HEK293 (cell line): Measurements from ENCODE around the gene TMEM63A.

Experiments used
- CTCF ChIA-PET: fragments of 350-600 bp; formaldehyde crosslinking; extraction: SDS; loops from one replicate; lab custom pipeline; 2021; ENCODE audit warnings: antibody characterized with exemption; lab: Yijun Ruan, JAX
- POLR2A ChIA-PET: fragments of 300-600 bp; formaldehyde crosslinking; extraction: SDS; loops from one replicate; lab custom pipeline; 2020; ENCODE audit warnings: antibody characterized with exemption, inconsistent platforms; lab: Yijun Ruan, JAX
- H3K27ac ChIP-seq: fragments of 200-500 bp; sonication (Bioruptor generic); 2 replicates; pipeline ENCODE4 v1.5.1; 2014; ENCODE audit warnings: low read depth, low read length, control low read depth, inconsistent platforms; ENCODE audit errors: extremely low read depth
- H3K36me3 ChIP-seq, 2 experiments: fragments of 200-500 bp in 1 of 2; sonication (Bioruptor generic) in 1 of 2; 1 replicate in 1 of 2; 2 replicates in 1 of 2; pipeline ENCODE4 v1.5.1; 2014 to 2017; ENCODE audit warnings: inconsistent platforms in 2 of 2, low read length in 2 of 2; ENCODE audit not compliant: control insufficient read depth in 2 of 2, insufficient read depth in 1 of 2
- H3K4me1 ChIP-seq: fragments of 200-500 bp; sonication (Bioruptor generic); 2 replicates; pipeline ENCODE4 v1.5.1; 2014; ENCODE audit warnings: mild to moderate bottlenecking, low read length, inconsistent platforms; ENCODE audit not compliant: control insufficient read depth, insufficient read depth
- H3K4me3 ChIP-seq: 2 replicates; pipeline ENCODE4 v1.5.1; 2011; ENCODE audit warnings: low read depth, mild to moderate bottlenecking, control low read depth, low read length, moderate library complexity
- H3K9me3 ChIP-seq: fragments of 200-500 bp; sonication (Bioruptor generic); 2 replicates; pipeline ENCODE4 v1.5.1; 2014; ENCODE audit warnings: low read depth, low read length, inconsistent platforms; ENCODE audit not compliant: control insufficient read depth, insufficient read depth
- EGR2 ChIP-seq: fragments of 450-650 bp; formaldehyde crosslinking; IDR thresholded peaks from 2 replicates; pipeline ENCODE4 v1.5.1; 2016; ENCODE audit warnings: low read depth, missing biosample characterization, missing genetic modification characterization
- OVOL3 ChIP-seq: fragments of 450-650 bp; formaldehyde crosslinking; IDR thresholded peaks from 2 replicates; pipeline ENCODE4 v1.5.1; 2016; ENCODE audit warnings: missing biosample characterization, missing genetic modification characterization
- ZFHX2 ChIP-seq: fragments of 450-650 bp; formaldehyde crosslinking; conservative IDR thresholded peaks from 2 replicates; pipeline ENCODE4 v1.5.1; 2016; ENCODE audit warnings: missing biosample characterization, missing genetic modification characterization
- ZNF140 ChIP-seq: fragments of 450-650 bp; formaldehyde crosslinking; IDR thresholded peaks from 2 replicates; pipeline ENCODE4 v1.5.1; 2016; ENCODE audit warnings: missing biosample characterization, missing genetic modification characterization
- ZNF292 ChIP-seq: fragments of 450-650 bp; formaldehyde crosslinking; IDR thresholded peaks from 2 replicates; pipeline ENCODE4 v1.5.1; 2016; ENCODE audit warnings: low read depth, missing biosample characterization, missing genetic modification characterization, borderline replicate concordance
- ZNF654 ChIP-seq: fragments of 450-650 bp; formaldehyde crosslinking; IDR thresholded peaks from 2 replicates; pipeline ENCODE4 v1.5.1; 2016; ENCODE audit warnings: low read depth, missing biosample characterization, missing genetic modification characterization
- ZNF792 ChIP-seq: fragments of 450-650 bp; formaldehyde crosslinking; IDR thresholded peaks from 2 replicates; pipeline ENCODE4 v1.5.1; 2016; ENCODE audit warnings: missing biosample characterization, missing genetic modification characterization
- TF ChIP-seq, protein P1 (sequence below): fragments of 450-650 bp; formaldehyde crosslinking; IDR thresholded peaks from 2 replicates; pipeline ENCODE4 v1.5.1; 2016; ENCODE audit warnings: missing biosample characterization, missing genetic modification characterization, borderline replicate concordance
- TF ChIP-seq, protein P2 (sequence below): fragments of 450-650 bp; formaldehyde crosslinking; IDR thresholded peaks from 2 replicates; pipeline ENCODE4 v1.5.1; 2017; ENCODE audit warnings: missing biosample characterization, missing genetic modification characterization
- TF ChIP-seq, protein P3 (sequence below): fragments of 450-650 bp; formaldehyde crosslinking; IDR thresholded peaks from 2 replicates; pipeline ENCODE4 v1.5.1; 2016; ENCODE audit warnings: missing biosample characterization, missing genetic modification characterization
- TF ChIP-seq, protein P4 (sequence below): fragments of 450-650 bp; formaldehyde crosslinking; IDR thresholded peaks from 2 replicates; pipeline ENCODE4 v1.5.1; 2016; ENCODE audit warnings: missing biosample characterization, missing genetic modification characterization, borderline replicate concordance

Gene TMEM63A

DNA sequence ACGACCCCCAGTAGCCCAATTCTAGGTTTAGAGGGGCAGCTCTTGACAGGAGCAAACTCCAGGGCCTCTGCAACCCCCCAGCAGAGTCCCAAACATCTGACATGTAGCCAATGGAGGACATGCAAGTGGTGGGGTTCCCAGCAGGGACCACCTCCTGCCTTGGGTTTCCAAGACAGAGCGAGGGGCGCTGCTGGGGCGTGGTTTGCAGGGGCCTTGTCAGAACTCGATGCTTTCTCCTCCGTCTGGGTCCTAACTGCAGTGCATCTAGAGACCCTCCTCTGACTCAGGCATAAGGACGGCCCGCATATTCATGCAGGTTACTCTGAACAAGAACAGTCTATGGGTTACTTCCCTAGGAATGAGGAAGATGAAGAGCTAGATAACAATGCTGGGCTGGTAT is 55.1 kb downstream of the TMEM63A start (continued):
- TF ChIP-seq, protein P1, sequence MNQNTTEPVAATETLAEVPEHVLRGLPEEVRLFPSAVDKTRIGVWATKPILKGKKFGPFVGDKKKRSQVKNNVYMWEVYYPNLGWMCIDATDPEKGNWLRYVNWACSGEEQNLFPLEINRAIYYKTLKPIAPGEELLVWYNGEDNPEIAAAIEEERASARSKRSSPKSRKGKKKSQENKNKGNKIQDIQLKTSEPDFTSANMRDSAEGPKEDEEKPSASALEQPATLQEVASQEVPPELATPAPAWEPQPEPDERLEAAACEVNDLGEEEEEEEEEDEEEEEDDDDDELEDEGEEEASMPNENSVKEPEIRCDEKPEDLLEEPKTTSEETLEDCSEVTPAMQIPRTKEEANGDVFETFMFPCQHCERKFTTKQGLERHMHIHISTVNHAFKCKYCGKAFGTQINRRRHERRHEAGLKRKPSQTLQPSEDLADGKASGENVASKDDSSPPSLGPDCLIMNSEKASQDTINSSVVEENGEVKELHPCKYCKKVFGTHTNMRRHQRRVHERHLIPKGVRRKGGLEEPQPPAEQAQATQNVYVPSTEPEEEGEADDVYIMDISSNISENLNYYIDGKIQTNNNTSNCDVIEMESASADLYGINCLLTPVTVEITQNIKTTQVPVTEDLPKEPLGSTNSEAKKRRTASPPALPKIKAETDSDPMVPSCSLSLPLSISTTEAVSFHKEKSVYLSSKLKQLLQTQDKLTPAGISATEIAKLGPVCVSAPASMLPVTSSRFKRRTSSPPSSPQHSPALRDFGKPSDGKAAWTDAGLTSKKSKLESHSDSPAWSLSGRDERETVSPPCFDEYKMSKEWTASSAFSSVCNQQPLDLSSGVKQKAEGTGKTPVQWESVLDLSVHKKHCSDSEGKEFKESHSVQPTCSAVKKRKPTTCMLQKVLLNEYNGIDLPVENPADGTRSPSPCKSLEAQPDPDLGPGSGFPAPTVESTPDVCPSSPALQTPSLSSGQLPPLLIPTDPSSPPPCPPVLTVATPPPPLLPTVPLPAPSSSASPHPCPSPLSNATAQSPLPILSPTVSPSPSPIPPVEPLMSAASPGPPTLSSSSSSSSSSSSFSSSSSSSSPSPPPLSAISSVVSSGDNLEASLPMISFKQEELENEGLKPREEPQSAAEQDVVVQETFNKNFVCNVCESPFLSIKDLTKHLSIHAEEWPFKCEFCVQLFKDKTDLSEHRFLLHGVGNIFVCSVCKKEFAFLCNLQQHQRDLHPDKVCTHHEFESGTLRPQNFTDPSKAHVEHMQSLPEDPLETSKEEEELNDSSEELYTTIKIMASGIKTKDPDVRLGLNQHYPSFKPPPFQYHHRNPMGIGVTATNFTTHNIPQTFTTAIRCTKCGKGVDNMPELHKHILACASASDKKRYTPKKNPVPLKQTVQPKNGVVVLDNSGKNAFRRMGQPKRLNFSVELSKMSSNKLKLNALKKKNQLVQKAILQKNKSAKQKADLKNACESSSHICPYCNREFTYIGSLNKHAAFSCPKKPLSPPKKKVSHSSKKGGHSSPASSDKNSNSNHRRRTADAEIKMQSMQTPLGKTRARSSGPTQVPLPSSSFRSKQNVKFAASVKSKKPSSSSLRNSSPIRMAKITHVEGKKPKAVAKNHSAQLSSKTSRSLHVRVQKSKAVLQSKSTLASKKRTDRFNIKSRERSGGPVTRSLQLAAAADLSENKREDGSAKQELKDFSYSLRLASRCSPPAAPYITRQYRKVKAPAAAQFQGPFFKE (tag by site-specific recombination) = no peak
- TF ChIP-seq OVOL3 (tag by site-specific recombination) (no peak), ZNF140 (tag by site-specific recombination) (no peak)
- TF ChIP-seq, protein P2, sequence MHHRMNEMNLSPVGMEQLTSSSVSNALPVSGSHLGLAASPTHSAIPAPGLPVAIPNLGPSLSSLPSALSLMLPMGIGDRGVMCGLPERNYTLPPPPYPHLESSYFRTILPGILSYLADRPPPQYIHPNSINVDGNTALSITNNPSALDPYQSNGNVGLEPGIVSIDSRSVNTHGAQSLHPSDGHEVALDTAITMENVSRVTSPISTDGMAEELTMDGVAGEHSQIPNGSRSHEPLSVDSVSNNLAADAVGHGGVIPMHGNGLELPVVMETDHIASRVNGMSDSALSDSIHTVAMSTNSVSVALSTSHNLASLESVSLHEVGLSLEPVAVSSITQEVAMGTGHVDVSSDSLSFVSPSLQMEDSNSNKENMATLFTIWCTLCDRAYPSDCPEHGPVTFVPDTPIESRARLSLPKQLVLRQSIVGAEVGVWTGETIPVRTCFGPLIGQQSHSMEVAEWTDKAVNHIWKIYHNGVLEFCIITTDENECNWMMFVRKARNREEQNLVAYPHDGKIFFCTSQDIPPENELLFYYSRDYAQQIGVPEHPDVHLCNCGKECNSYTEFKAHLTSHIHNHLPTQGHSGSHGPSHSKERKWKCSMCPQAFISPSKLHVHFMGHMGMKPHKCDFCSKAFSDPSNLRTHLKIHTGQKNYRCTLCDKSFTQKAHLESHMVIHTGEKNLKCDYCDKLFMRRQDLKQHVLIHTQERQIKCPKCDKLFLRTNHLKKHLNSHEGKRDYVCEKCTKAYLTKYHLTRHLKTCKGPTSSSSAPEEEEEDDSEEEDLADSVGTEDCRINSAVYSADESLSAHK = no peak

DNA sequence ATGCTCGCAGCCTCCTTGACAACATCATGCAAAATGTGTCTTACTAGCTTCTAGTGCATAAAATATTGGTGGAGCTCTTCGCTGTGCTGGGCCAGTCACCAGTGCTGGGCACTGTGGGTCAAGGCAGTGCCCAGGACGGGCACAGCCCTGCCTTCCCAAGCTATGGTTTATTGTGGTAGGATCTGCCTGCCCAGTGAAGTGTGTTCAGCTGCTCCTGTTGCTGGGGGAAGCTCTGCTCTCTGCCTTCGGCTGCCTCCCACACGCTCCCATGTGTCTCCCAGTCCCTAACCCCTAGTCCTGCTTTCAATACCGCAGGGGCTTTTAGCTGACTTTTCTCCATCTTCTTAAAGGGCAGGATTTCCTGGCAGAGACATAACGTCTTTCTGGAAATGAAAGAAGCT is 56.6 kb downstream of the TMEM63A start:
- peak; percentile 70 for TF ChIP-seq ZFHX2 (tag by site-specific recombination)
- TF ChIP-seq EGR2 = peak; percentile 51; the same call in 1 of the 2 replicates
- TF ChIP-seq ZNF792 (tag by site-specific recombination) = no peak
- no peak overlapping the region for H3K4me3 ChIP-seq
- no peaks in the 10 kb centered on the region for H3K4me1 ChIP-seq
- H3K27ac ChIP-seq = no peak overlapping the region
- ChIA-PET CTCF (interaction anchor here (0.6 to 1.2 kb wide), 5 partner anchors 9 to 196 kb away, joined by 3 to 5 read pairs (median 4); no protein-coding TSS in a partner anchor), POLR2A (interaction anchor here (0.6 to 0.8 kb wide), 2 partner anchors 11 to 23 kb away, joined by 4 to 11 read pairs; no protein-coding TSS in a partner anchor)
- peaks cover 0 to 16% of the 10 kb centered on the region in 2 experiments; a peak in 2 of 3 replicates for H3K36me3 ChIP-seq
- no peaks in the 10 kb centered on the region for H3K9me3 ChIP-seq

DNA sequence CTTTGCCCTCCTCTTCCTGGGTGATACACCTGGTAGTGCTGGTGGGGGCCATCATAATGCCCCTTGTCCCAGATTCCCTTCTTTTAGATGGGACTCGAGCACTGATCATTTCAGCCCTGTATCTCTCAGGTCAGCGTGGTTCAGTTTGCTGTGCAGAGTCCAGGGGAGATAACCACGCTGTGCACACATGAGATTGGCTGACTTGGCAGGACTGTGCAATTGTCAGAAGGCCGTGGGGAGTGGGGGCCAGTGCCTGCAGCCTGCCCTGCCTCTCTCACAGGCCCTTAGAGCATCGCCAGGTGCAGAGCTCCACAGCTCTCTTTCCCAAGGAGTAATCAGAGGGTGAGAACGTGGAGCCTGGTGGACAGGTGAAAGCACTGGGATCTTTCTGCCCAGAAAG is 57.1 kb downstream of the TMEM63A start:
- no peaks in the 10 kb centered on the region for H3K4me1 ChIP-seq
- TF ChIP-seq ZNF292 (tag by site-specific recombination) (no peak), ZNF654 (no peak)
- TF ChIP-seq, protein P3, sequence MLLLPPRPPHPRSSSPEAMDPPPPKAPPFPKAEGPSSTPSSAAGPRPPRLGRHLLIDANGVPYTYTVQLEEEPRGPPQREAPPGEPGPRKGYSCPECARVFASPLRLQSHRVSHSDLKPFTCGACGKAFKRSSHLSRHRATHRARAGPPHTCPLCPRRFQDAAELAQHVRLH = no peak
- TF ChIP-seq, protein P4, sequence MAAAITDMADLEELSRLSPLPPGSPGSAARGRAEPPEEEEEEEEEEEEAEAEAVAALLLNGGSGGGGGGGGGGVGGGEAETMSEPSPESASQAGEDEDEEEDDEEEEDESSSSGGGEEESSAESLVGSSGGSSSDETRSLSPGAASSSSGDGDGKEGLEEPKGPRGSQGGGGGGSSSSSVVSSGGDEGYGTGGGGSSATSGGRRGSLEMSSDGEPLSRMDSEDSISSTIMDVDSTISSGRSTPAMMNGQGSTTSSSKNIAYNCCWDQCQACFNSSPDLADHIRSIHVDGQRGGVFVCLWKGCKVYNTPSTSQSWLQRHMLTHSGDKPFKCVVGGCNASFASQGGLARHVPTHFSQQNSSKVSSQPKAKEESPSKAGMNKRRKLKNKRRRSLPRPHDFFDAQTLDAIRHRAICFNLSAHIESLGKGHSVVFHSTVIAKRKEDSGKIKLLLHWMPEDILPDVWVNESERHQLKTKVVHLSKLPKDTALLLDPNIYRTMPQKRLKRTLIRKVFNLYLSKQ = no peak
- TF ChIP-seq, all 188 proteins: peak for 0
- POLR2A ChIA-PET = no interaction called here
- CTCF ChIA-PET = interaction anchor here (0.9 to 1.2 kb wide), 4 partner anchors 9 to 46 kb away, joined by 4 to 5 read pairs (median 4); no protein-coding TSS in a partner anchor
- Histone ChIP-seq H3K4me3 (no peak overlapping the region), H3K9me3 (no peaks in the 10 kb centered on the region), H3K27ac (no peak overlapping the region), H3K36me3 (peaks cover 0 to 14% of the 10 kb centered on the region in 2 experiments; a peak in 2 of 3 replicates)
